Measurements from ENCODE around the gene TRMT6. TPM values are rescaled to one million over a fixed set of nuclear protein-coding genes. Genes with fewer than 3 reads are reported as not detected.

Gene TRMT6
- total RNA-seq, 4 donors from 2014 or later, result 4.9 to 13.6 (median 8.6) TPM

GRCh38 chr20:5973172-5973571, 22.8 kb upstream of the TRMT6 start:
- H3K4me3 ChIP-seq, result no peak overlapping the region
- H3K4me1 ChIP-seq, result no peaks in the 10 kb centered on the region
- WGBS, 2 donors, result 94% methylated on average over 2 of the region's 2 CpGs
- H3K9me3 ChIP-seq, result no peaks in the 10 kb centered on the region
- H3K27ac ChIP-seq, result no peak overlapping the region
- H3K27me3 ChIP-seq, result no peaks in the 10 kb centered on the region
- H3K36me3 ChIP-seq, result peaks cover 0 to 54% (median 0%) of the 10 kb centered on the region in 3 donors
- TF ChIP-seq CTCF (IDR thresholded peaks at IDR 0.05) (no peak), EP300 (IDR thresholded peaks at IDR 0.05) (no peak), POLR2A (IDR thresholded peaks at IDR 0.05) (no peak)
- DNase-seq (ENCODE audit: low spot score in 2 of 2), result no peak

- no peak for TF ChIP-seq CTCF (IDR thresholded peaks at IDR 0.05)
- no peak for TF ChIP-seq EP300 (IDR thresholded peaks at IDR 0.05)
- no peak for TF ChIP-seq POLR2A (IDR thresholded peaks at IDR 0.05)
Observed at GRCh38 chr20:5971203-5971602, 20.9 kb upstream of the TRMT6 start.

GRCh38 chr20:5970381-5970780, 20.0 kb upstream of the TRMT6 start:
- Histone ChIP-seq H3K4me1 (no peaks in the 10 kb centered on the region), H3K27me3 (no peaks in the 10 kb centered on the region), H3K36me3 (peaks cover 0 to 54% (median 0%) of the 10 kb centered on the region in 3 donors), H3K4me3 (no peak overlapping the region), H3K9me3 (no peaks in the 10 kb centered on the region), H3K27ac (no peak overlapping the region)
- TF ChIP-seq EP300 (IDR thresholded peaks at IDR 0.05) (no peak), POLR2A (IDR thresholded peaks at IDR 0.05) (no peak), CTCF (IDR thresholded peaks at IDR 0.05) (no peak)
- 94 to 96% methylated on average over 2 of the region's 2 CpGs for WGBS, 2 donors
- no peak for DNase-seq (ENCODE audit: low spot score in 2 of 2)

More at GRCh38 chr20:5971203-5971602, 20.9 kb upstream of the TRMT6 start:
- H3K4me3 ChIP-seq, result no peak overlapping the region
- no peaks in the 10 kb centered on the region for H3K27me3 ChIP-seq
- H3K27ac ChIP-seq, result no peak overlapping the region
- no peaks in the 10 kb centered on the region for H3K9me3 ChIP-seq
- no peak for DNase-seq (ENCODE audit: low spot score in 2 of 2)
- peaks cover 0 to 54% (median 0%) of the 10 kb centered on the region in 3 donors for H3K36me3 ChIP-seq
- H3K4me1 ChIP-seq, result no peaks in the 10 kb centered on the region

- H3K9me3 ChIP-seq, result no peaks in the 10 kb centered on the region
- H3K4me1 ChIP-seq, result no peaks in the 10 kb centered on the region
- H3K27me3 ChIP-seq, result no peaks in the 10 kb centered on the region
- no peak for TF ChIP-seq EP300 (IDR thresholded peaks at IDR 0.05)
- TF ChIP-seq CTCF (IDR thresholded peaks at IDR 0.05), result no peak
- no peak for TF ChIP-seq POLR2A (IDR thresholded peaks at IDR 0.05)
- H3K36me3 ChIP-seq, result peaks cover 0 to 54% (median 0%) of the 10 kb centered on the region in 3 donors
- H3K4me3 ChIP-seq, result no peak overlapping the region
- H3K27ac ChIP-seq, result no peak overlapping the region
- DNase-seq (ENCODE audit: low spot score in 2 of 2), result no peak
Observed at GRCh38 chr20:5969940-5970339, 19.6 kb upstream of the TRMT6 start.

- Histone ChIP-seq H3K4me1 (no peaks in the 10 kb centered on the region), H3K27ac (no peak overlapping the region), H3K4me3 (no peak overlapping the region), H3K36me3 (peaks cover 0 to 56% (median 0%) of the 10 kb centered on the region in 3 donors), H3K27me3 (no peaks in the 10 kb centered on the region), H3K9me3 (no peaks in the 10 kb centered on the region)
- no peak for DNase-seq (ENCODE audit: low spot score in 2 of 2)
- WGBS, 2 donors, result 74 to 77% methylated on average over 9 of the region's 9 CpGs
- TF ChIP-seq EP300 (IDR thresholded peaks at IDR 0.05) (no peak), POLR2A (IDR thresholded peaks at IDR 0.05) (no peak), CTCF (IDR thresholded peaks at IDR 0.05) (no peak)
Observed at GRCh38 chr20:5969348-5969935, 19.1 kb upstream of the TRMT6 start.
